BLaER1 (cell line): Measurements from ENCODE around the gene EFCAB6.

ENCODE experiments used
- H3K27ac ChIP-seq: shearing (Covaris generic); formaldehyde crosslinking; 2 replicates; pipeline ENCODE4 v1.8.1; 2022
- H3K27me3 ChIP-seq: shearing (Covaris generic); formaldehyde crosslinking; 2 replicates; pipeline ENCODE4 v1.8.1; 2022
- H3K36me3 ChIP-seq: shearing (Covaris generic); formaldehyde crosslinking; 2 replicates; pipeline ENCODE4 v1.8.1; 2022
- H3K4me1 ChIP-seq: shearing (Covaris generic); formaldehyde crosslinking; 2 replicates; pipeline ENCODE4 v1.8.1; 2022
- H3K4me2 ChIP-seq: shearing (Covaris generic); formaldehyde crosslinking; 2 replicates; pipeline ENCODE4 v1.8.1; 2022
- H3K4me3 ChIP-seq: shearing (Covaris generic); formaldehyde crosslinking; 2 replicates; pipeline ENCODE4 v1.8.1; 2022
- H3K9ac ChIP-seq: shearing (Covaris generic); formaldehyde crosslinking; 2 replicates; pipeline ENCODE4 v1.8.1; 2022
- H3K9me3 ChIP-seq: shearing (Covaris generic); formaldehyde crosslinking; 2 replicates; pipeline ENCODE4 v1.8.1; 2022
- H4K20me1 ChIP-seq: shearing (Covaris generic); formaldehyde crosslinking; 2 replicates; pipeline ENCODE4 v1.8.1; 2022
- Cebpa-rat ChIP-seq: shearing (Covaris generic); IDR thresholded peaks from 2 replicates; pipeline ENCODE4 v1.8.1; 2022

The EFCAB6 gene

GRCh38 chr22:43512279-43512678, 299.8 kb downstream of the EFCAB6 start:
- H3K27ac ChIP-seq, result no peak overlapping the region

GRCh38 chr22:43511276-43511910, 300.7 kb downstream of the EFCAB6 start:
- H3K9me3 ChIP-seq, result no peaks in the 10 kb centered on the region
- H3K4me2 ChIP-seq, result no peak overlapping the region
- peaks cover 9% of the 10 kb centered on the region; the same call in 1 of the 2 replicates for H3K4me1 ChIP-seq

More at GRCh38 chr22:43512279-43512678, 299.8 kb downstream of the EFCAB6 start:
- Histone ChIP-seq H3K9me3 (no peaks in the 10 kb centered on the region), H3K4me1 (peaks cover 9% of the 10 kb centered on the region; the same call in 1 of the 2 replicates), H4K20me1 (no peaks in the 10 kb centered on the region), H3K9ac (no peak overlapping the region), H3K4me2 (no peak overlapping the region), H3K36me3 (no peaks in the 10 kb centered on the region), H3K27me3 (no peaks in the 10 kb centered on the region), H3K4me3 (no peak overlapping the region)
- TF ChIP-seq Cebpa-rat, result no peak

GRCh38 chr22:43510281-43511070, 301.6 kb downstream of the EFCAB6 start:
- Histone ChIP-seq H3K27ac (no peak overlapping the region), H3K4me2 (no peak overlapping the region), H3K4me1 (peaks cover 4% of the 10 kb centered on the region; the same call in 1 of the 2 replicates), H3K36me3 (no peaks in the 10 kb centered on the region), H3K9ac (no peak overlapping the region), H3K4me3 (no peak overlapping the region), H3K9me3 (no peaks in the 10 kb centered on the region), H3K27me3 (no peaks in the 10 kb centered on the region), H4K20me1 (no peaks in the 10 kb centered on the region)
- TF ChIP-seq Cebpa-rat, result no peak

More at GRCh38 chr22:43511276-43511910, 300.7 kb downstream of the EFCAB6 start:
- Histone ChIP-seq H3K4me3 (no peak overlapping the region), H3K27me3 (no peaks in the 10 kb centered on the region), H4K20me1 (no peaks in the 10 kb centered on the region), H3K36me3 (no peaks in the 10 kb centered on the region), H3K9ac (no peak overlapping the region), H3K27ac (no peak overlapping the region)
- TF ChIP-seq Cebpa-rat, result no peak

- Histone ChIP-seq H3K36me3 (no peaks in the 10 kb centered on the region), H3K4me3 (no peak overlapping the region), H3K27me3 (no peaks in the 10 kb centered on the region), H3K4me1 (no peaks in the 10 kb centered on the region), H4K20me1 (no peaks in the 10 kb centered on the region), H3K9ac (no peak overlapping the region), H3K4me2 (no peak overlapping the region), H3K9me3 (no peaks in the 10 kb centered on the region), H3K27ac (no peak overlapping the region)
- no peak for TF ChIP-seq Cebpa-rat
Observed at GRCh38 chr22:43509337-43509736, 302.8 kb downstream of the EFCAB6 start.

DNA sequence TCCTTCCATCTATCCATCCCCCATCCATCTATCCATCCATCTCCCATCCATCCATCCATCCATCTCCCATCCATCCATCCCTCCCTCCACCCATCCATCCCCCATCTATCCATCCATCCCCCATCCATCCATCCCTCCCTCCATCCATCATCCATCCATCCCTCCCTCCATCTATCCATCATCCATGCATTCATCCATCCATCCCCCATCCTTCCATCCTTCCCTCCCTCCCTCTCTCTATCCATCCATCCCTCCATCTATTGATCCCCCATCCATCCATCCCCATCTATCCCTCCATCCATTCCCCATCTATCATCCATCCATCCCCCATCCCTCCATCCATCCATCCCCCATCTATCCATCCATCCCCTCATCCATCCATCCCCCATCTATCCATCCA, 303.6 kb downstream of the EFCAB6 start:
- TF ChIP-seq Cebpa-rat, result no peak
- H3K4me3 ChIP-seq, result no peak overlapping the region
- H3K9ac ChIP-seq, result no peak overlapping the region
- H4K20me1 ChIP-seq, result no peaks in the 10 kb centered on the region
- H3K36me3 ChIP-seq, result no peaks in the 10 kb centered on the region
- H3K27me3 ChIP-seq, result no peaks in the 10 kb centered on the region
- no peak overlapping the region for H3K4me2 ChIP-seq
- no peak overlapping the region for H3K27ac ChIP-seq
- no peaks in the 10 kb centered on the region for H3K9me3 ChIP-seq
- H3K4me1 ChIP-seq, result no peaks in the 10 kb centered on the region

- TF ChIP-seq Cebpa-rat, result no peak
- H3K27ac ChIP-seq, result no peak overlapping the region
- no peaks in the 10 kb centered on the region for H3K9me3 ChIP-seq
- no peak overlapping the region for H3K4me3 ChIP-seq
- no peaks in the 10 kb centered on the region for H4K20me1 ChIP-seq
- no peak overlapping the region for H3K4me2 ChIP-seq
- H3K4me1 ChIP-seq, result no peaks in the 10 kb centered on the region
- no peaks in the 10 kb centered on the region for H3K36me3 ChIP-seq
- H3K9ac ChIP-seq, result no peak overlapping the region
- no peaks in the 10 kb centered on the region for H3K27me3 ChIP-seq
Observed at GRCh38 chr22:43507235-43507634, 304.9 kb downstream of the EFCAB6 start.

DNA sequence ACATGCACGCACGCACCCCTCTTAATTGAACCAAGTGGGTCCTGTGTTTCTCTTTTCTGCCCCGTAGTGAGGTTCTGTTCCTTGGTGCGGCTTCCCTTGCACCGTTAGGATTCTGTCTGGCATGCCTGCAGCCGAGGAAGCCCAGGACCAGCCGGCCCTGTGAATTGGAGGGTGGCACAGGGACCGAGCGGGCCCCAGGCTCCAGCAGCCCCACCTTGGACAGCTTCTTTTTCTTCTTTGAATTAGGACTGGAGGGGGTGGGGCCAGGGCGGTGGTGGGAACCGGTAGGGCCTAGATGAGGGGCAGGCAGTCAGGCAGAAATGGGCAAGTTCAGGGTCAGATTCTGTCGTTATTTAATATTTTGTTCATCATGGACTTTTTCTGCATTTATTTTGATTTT, 305.6 kb downstream of the EFCAB6 start:
- no peaks in the 10 kb centered on the region for H4K20me1 ChIP-seq
- H3K4me3 ChIP-seq, result no peak overlapping the region
- H3K27ac ChIP-seq, result no peak overlapping the region
- no peaks in the 10 kb centered on the region for H3K9me3 ChIP-seq
- no peaks in the 10 kb centered on the region for H3K36me3 ChIP-seq
- no peaks in the 10 kb centered on the region for H3K4me1 ChIP-seq
- no peak overlapping the region for H3K9ac ChIP-seq
- TF ChIP-seq Cebpa-rat, result no peak
- no peak overlapping the region for H3K4me2 ChIP-seq
- H3K27me3 ChIP-seq, result no peaks in the 10 kb centered on the region

- no peak overlapping the region for H3K4me2 ChIP-seq
- H3K9me3 ChIP-seq, result no peaks in the 10 kb centered on the region
- H3K4me3 ChIP-seq, result no peak overlapping the region
- H3K27me3 ChIP-seq, result no peaks in the 10 kb centered on the region
- no peak overlapping the region for H3K9ac ChIP-seq
- no peaks in the 10 kb centered on the region for H3K36me3 ChIP-seq
- H3K27ac ChIP-seq, result no peak overlapping the region
- H4K20me1 ChIP-seq, result no peaks in the 10 kb centered on the region
- no peaks in the 10 kb centered on the region for H3K4me1 ChIP-seq
- TF ChIP-seq Cebpa-rat, result no peak
Observed at GRCh38 chr22:43505896-43506295, 306.2 kb downstream of the EFCAB6 start.

DNA sequence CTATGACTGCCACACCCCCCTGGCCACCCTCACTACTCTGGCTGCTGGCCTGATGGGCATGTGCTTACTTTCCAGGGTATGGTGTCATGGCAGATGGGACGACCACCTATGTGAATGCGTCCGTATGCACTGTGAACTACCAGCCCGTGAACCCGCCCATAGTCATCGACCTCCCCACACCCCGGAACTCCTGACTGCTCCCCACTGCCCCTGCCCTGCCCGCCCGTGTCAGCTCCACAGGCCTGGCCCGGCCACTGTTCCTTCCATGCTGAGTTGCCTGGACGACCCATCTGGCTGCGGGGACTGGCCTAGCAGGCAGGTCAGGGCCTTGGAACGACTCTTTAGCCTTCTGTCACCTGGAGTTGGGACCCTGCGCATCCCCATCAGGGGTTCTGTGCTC, 306.7 kb downstream of the EFCAB6 start:
- no peaks in the 10 kb centered on the region for H3K4me1 ChIP-seq
- H4K20me1 ChIP-seq, result no peaks in the 10 kb centered on the region
- H3K9me3 ChIP-seq, result no peaks in the 10 kb centered on the region
- TF ChIP-seq Cebpa-rat, result no peak
- H3K4me3 ChIP-seq, result no peak overlapping the region
- no peak overlapping the region for H3K4me2 ChIP-seq
- H3K27me3 ChIP-seq, result no peaks in the 10 kb centered on the region
- no peak overlapping the region for H3K9ac ChIP-seq
- no peaks in the 10 kb centered on the region for H3K36me3 ChIP-seq
- H3K27ac ChIP-seq, result no peak overlapping the region

- no peaks in the 10 kb centered on the region for H3K9me3 ChIP-seq
- H3K27me3 ChIP-seq, result no peaks in the 10 kb centered on the region
- no peaks in the 10 kb centered on the region for H3K4me1 ChIP-seq
- no peaks in the 10 kb centered on the region for H3K36me3 ChIP-seq
- no peaks in the 10 kb centered on the region for H4K20me1 ChIP-seq
- no peak overlapping the region for H3K27ac ChIP-seq
- no peak overlapping the region for H3K4me2 ChIP-seq
- no peak for TF ChIP-seq Cebpa-rat
- H3K9ac ChIP-seq, result no peak overlapping the region
- no peak overlapping the region for H3K4me3 ChIP-seq
Observed at GRCh38 chr22:43504666-43505261, 307.3 kb downstream of the EFCAB6 start.
